Cardiac fibroblast (primary cell): ENCODE data around the gene THEM4.

Experiments
- DNase-seq, 2 donors: peaks; one replicate each; pipeline versions ENCODE4 v3.0.0 to v3.0.0-alpha.2; 2010; ENCODE audit warnings: low read depth in 2 of 2
- H3K4me3 ChIP-seq, 2 donors: replicated peaks in 1 of 2; 1 replicate in 1 of 2; 2 replicates in 1 of 2; pipeline ENCODE4 v1.5.1; 2011; ENCODE audit warnings: low read depth in 2 of 2, low read length in 2 of 2, mild to moderate bottlenecking in 2 of 2, moderate library complexity in 1 of 2
- TF ChIP-seq, protein P1 (sequence below): IDR thresholded peaks from one replicate; pipeline ENCODE4 v1.5.1; 2011; ENCODE audit warnings: low read depth, mild to moderate bottlenecking, low read length, inconsistent platforms

THEM4 gene

DNA sequence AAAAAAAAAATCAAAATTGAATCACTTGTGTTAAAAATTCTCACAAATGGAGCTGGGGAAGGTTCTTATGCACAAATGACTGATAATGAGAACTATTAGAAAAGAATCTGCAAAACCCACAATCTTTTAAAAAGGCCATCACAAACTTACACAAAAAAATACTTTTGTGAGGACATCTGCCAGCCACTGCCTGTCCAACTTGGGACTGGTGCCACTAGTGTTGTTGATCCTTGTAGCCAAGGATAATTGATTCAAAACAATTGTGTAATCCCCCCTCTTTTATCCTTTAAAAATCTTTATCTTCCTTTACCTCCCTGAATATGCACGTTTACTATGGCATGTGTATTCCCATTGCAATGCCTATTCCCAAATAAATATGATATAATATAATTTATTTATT is 39.2 kb upstream of the THEM4 start:
- TF ChIP-seq, protein P1, sequence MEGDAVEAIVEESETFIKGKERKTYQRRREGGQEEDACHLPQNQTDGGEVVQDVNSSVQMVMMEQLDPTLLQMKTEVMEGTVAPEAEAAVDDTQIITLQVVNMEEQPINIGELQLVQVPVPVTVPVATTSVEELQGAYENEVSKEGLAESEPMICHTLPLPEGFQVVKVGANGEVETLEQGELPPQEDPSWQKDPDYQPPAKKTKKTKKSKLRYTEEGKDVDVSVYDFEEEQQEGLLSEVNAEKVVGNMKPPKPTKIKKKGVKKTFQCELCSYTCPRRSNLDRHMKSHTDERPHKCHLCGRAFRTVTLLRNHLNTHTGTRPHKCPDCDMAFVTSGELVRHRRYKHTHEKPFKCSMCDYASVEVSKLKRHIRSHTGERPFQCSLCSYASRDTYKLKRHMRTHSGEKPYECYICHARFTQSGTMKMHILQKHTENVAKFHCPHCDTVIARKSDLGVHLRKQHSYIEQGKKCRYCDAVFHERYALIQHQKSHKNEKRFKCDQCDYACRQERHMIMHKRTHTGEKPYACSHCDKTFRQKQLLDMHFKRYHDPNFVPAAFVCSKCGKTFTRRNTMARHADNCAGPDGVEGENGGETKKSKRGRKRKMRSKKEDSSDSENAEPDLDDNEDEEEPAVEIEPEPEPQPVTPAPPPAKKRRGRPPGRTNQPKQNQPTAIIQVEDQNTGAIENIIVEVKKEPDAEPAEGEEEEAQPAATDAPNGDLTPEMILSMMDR: no peak
- no peak for DNase-seq
- H3K4me3 ChIP-seq: no peak overlapping the region

DNA sequence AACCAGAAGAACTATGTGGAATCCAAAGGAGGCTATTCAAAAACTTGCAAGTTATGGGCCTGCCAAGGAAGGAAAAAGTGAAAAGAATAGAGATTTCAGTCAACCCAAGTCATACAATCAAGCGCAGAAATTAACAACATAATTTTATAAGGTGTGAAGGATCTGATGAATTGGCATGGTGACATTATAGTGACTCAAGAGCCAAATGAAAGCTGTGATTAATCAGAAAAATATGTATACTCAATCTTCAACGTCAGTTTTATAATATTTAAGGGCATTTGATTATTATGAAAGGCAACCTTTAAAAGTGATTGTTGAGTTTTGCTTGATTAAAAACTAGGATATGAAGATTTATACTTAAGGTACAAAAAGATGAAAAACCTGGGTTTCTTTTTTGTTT is 37.8 kb upstream of the THEM4 start:
- peak in 1 of 2 donors; percentile 26 for DNase-seq
- TF ChIP-seq, protein P1: no peak
- no peak overlapping the region for H3K4me3 ChIP-seq

DNA sequence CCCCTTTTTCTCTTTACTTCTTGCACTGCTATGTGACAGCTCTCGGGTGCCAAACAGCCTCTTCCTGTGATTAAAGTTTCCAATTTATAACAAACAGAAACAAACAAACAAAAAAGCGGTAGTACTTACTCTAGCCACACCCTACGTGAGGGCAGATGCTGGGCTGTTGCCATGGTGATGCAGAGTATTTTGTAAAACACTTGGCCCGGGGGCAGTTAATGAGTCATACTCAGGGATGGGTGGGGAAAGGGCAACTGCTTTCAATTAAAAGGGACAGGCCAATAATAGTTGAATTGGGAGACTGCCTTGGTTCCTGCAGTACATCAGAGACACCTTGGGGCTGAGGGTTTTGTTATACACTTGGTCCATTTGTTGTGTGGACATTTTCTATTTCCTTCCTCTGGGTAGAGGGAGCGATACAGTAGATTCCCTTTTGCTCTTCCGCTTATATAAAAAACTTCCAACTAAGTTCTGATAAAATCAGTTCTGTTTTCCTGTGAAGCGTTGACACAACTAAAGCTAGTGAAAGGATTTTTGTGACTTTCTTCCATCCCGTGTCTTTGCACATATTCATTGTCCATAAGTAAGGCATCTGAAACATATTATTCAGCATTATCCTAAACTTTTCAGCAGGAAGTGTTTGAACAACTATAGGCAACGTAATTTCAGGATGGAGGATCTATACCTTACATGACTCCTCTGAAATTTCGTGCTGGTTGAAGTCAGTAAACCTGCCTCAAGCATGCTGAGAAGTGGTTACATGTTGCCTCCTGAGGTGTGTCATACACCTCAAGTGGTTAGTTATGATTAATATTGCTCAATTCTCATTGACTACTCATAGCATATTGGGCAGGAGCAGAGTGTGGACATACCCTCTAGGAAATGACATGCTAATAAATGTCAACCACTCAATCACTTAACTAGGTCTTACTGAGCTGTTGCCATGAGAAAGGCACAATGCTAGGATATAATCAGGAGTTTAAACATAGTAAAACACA is 36.7 kb upstream of the THEM4 start:
- no peak overlapping the region for H3K4me3 ChIP-seq
- TF ChIP-seq, protein P1: no peak
- peak; percentile 98 to 99 for DNase-seq

DNA sequence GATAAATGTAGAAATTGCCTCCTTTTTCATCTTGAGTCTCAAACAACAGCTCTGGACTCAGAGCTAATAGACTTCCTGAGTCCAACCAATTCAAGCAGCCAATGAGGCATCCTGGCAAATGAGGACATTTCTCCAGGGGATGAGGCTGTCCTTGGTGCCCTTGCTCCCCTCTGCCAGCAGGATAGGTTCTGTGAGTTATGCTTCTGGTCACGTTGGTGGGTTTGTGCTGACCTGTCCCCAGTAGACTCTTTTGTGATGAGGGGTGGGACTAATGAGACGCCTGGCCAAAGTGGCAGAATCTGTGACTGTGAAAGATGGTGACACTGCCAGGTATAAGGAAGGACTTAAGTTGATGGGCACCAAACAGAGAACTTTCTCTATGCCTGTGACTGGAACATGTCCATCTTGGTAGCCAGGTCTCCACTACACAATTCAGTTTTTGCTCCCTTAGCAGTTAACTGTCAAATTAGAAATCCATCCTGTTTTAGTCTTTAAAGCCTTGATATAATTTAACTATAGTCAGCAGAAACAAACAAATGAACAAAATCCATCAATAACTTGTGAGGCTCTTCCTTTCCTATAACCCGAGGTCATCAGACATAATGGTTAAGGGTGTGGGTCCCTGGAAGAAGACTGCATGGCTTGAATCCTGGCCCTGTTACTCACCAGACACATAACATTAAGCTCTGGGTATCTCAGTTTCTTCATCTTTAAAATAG is 35.7 kb upstream of the THEM4 start:
- H3K4me3 ChIP-seq: no peak overlapping the region
- TF ChIP-seq, protein P1: no peak
- no peak for DNase-seq

DNA sequence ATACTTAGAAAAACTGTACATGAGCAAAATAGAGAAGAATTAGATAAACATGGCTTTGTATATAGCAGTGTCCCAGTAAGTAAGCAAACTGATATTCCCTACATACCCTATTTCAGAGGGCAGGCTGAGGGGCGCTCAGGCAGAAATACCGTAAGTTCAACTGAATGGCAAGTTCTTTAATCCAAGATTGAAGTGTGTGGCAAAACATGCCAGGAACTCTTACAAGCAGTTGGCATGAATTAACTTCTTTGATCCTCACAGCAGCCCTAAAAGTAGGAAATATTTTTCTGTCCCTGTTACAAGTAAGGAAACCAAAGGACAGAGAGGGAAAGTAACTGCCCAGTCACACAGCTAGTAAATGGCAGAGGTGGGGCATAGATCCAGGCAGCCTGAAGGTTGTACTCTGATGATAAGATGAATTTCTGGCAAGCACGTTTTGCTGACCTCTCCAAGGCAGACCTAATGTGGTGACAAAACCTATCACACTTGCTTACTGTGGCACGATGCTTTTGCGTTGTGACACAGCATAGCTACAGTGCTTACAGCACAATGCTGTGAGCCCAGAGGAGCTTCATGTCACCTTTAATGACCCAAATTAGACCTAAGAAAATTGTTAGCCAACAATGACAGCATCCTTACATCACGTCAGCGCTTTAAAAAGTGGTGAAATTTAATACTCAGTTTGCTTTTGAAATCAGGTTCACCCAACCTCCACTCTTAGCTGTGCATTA is 35.0 kb upstream of the THEM4 start:
- H3K4me3 ChIP-seq: no peak overlapping the region
- TF ChIP-seq, protein P1: no peak
- no peak for DNase-seq

DNA sequence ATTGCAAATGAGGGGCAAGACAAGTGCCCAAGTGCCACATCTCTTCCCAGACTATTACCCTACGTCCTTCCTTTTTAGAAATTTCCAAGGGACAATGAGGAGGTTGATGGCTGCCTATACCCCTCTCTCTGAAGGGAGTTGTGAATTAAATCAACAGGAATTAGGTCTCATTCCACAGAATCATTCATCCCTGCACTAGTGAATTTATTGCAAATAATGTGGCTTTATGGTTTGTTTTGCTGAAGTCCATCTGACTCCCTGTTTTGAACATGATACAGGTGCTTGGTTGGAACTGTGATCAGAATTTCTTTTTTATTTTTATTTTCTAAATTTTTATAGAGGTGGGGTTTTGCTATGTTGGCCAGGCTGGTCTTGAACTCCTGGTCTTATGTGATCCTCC is 34.3 kb upstream of the THEM4 start:
- TF ChIP-seq, protein P1: no peak
- DNase-seq: no peak
- H3K4me3 ChIP-seq: no peak overlapping the region
